Heart left ventricle (tissue), 16 donors: ENCODE data around the gene ZGLP1. TPM values are rescaled to one million over a fixed set of nuclear protein-coding genes. Genes with fewer than 3 reads are reported as not detected.

Source experiments
- ATAC-seq, 4 donors: fragments of 200-7000 bp; cut with Tn5 transposase; one replicate each; pipeline ENCODE4 v1.9.1; 2020 to 2022; ENCODE audit warnings: moderate library complexity in 4 of 4, mild to moderate bottlenecking in 3 of 4, moderate number of reproducible peaks in 1 of 4
- DNase-seq, 5 donors: peaks; one replicate each; pipeline ENCODE4 v3.0.0-alpha.2; 2020
- H3K27ac ChIP-seq, 12 donors: fragments of 200-600 bp; sonication (generic) in 4 of 12; one replicate each; pipeline versions ENCODE4 v1.5.0 to v1.8.0; 2016 to 2022; ENCODE audit warnings: mild to moderate bottlenecking in 2 of 12
- H3K27me3 ChIP-seq, 9 donors: fragments of 200-600 bp; sonication (generic) in 2 of 9; one replicate each; pipeline versions ENCODE4 v1.5.1 to v1.8.0; 2016 to 2022; ENCODE audit warnings: mild to moderate bottlenecking in 3 of 9
- H3K36me3 ChIP-seq, 9 donors: fragments of 200-600 bp; sonication (generic) in 2 of 9; one replicate each; pipeline versions ENCODE4 v1.5.0 to v1.8.0; 2018 to 2022; ENCODE audit warnings: mild to moderate bottlenecking in 2 of 9
- H3K4me1 ChIP-seq, 12 donors: fragments of 200-600 bp; sonication (generic) in 4 of 12; one replicate each; pipeline versions ENCODE4 v1.5.0 to v1.8.0; 2016 to 2022; ENCODE audit warnings: mild to moderate bottlenecking in 3 of 12
- H3K4me3 ChIP-seq, 12 donors: fragments of 200-600 bp; sonication (generic) in 4 of 12; one replicate each; pipeline versions ENCODE4 v1.5.0 to v1.8.0; 2017 to 2022; ENCODE audit warnings: mild to moderate bottlenecking in 9 of 12, moderate library complexity in 4 of 12
- H3K9me3 ChIP-seq, 12 donors: fragments of 200-600 bp; sonication (generic) in 4 of 12; one replicate each; pipeline versions ENCODE4 v1.5.0 to v1.8.0; 2016 to 2022; ENCODE audit warnings: mild to moderate bottlenecking in 1 of 12
- POLR2A ChIP-seq, 2 donors: fragments of 450-650 bp; IDR thresholded peaks; one replicate each; pipeline ENCODE4 v1.6.1; 2017; ENCODE audit warnings: antibody characterized with exemption in 2 of 2, mild to moderate bottlenecking in 2 of 2, moderate library complexity in 2 of 2
- WGBS, 4 donors: extraction: QIAGEN DNeasy Blood & Tissue Kit in 2 of 4; methylation state at CpG; one replicate each; pipeline versions ENCODE4 v1.1.5 to v1.1.7; 2013 to 2018; 5-methylcytosine and 5-hydroxymethylcytosine counted together
- intact Hi-C, 10 donors: fragments of 100-400 bp; cut with DNase I; formaldehyde crosslinking; loops; one replicate each; pipeline versions ENCODE4 v1.11.1 to v1.14.2; 2022
- polyA plus RNA-seq, 2 donors: library from polyadenylated mRNA; stranded (reverse); fragments of 200-250 nt; gene quantifications; one replicate each; pipeline ENCODE4 v1.2.3, GENCODE V29; 2013
- total RNA-seq, 9 donors: library from RNA; depleted of rRNA in 2 of 9; stranded (reverse); fragments of >200 nt in 2 of 9; fragmentation: NEBNext Ultra II Directional in 3 of 9; extraction: Animal tissue kit (Norgen Biotek cat#: 25700) in 3 of 9; gene quantifications; one replicate each; pipeline versions ENCODE4 v1.1.0 to v1.2.4, GENCODE V29; 2016 to 2023
- TF ChIP-seq, protein P1 (sequence below), 12 donors: fragments of 200-600 bp; sonication (generic) in 4 of 12; IDR thresholded peaks; one replicate each; pipeline versions ENCODE4 v1.5.0 to v1.8.0; 2018 to 2022; ENCODE audit warnings: antibody characterized with exemption in 12 of 12, mild to moderate bottlenecking in 5 of 12
- donor health status: ischemic (EF 13 %, LVEDD 7.1; RV severe dilation, severe dysfunction).
- donor health status: healthy with polysubstance abuse.
- donor health status: DM: no; HTN: yes; CAD: no.
- donor health status: DM: no; HTN: no; CAD: no.
- donor health status: ischemic (EF 25% LVEDD 6.9; RV normal size, moderate dysfunction).
- donor health status: ischemic (EF 25% LVEDD 5.7; RV mildly dilated, moderate dysfunction).
- donor health status: healthy.
- donor health status: DM: yes; HTN: yes; CAD: no.
- donor health status: ischemic (EF 35%, LVEDD 5.7; RV mildly dilated, moderate dysfunction).
- donor health status: nonischemic (EF 11% LVEDD 7.7; RV severe dilation, severe dysfunction).
- donor health status: DM: yes; HTN: yes; CAD: no.
- donor health status: PGD.
- donor health status: ischemic (EF 29% LVEDD 5.4; RV normal size, mild dysfunction).
- donor health status: nonischemic (EF 23%, LVEDD 6.1; RV moderate dilation, normal function).

ZGLP1 gene
- total and polyA plus RNA-seq, 11 donors: 0.16 to 2.2 (median 1.1) TPM

DNA sequence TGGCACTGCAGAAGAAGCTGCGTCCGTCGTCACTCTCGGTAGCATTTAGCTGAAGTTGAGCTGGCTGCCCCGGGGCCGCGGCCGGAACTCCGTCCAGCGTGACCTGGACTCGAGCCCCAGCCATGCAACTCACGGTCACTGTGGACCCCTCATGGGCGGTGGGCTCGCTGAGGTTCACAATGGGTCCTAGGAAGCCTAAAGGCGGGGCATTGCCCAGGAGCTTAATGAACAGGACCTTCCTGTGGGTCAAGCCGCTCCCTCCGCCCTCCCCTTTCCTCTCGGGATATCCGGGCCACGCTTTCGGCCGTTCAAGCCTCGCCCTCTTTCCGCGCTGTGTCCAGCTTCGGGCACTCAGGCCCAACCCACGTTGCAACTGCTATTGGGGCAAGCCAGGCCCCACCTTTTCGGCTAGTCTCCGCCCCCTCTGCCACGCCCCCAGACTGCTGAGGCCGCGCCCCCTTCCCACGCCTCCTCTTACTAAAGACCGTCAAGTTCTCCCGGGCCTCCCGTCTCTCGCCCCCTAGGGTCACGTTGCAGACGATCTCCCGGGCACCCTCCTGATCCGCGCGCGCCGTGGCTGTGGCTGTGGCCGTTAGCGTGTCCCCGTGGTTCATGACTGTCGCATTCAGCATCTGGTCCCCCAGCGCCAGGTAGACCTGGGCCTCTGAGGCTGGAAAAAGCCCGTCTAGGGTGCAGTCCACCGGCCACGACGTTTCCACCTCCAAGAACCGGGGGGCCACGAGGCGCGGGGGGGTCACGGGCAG, 25.2 kb upstream of the ZGLP1 start:
- TF ChIP-seq, protein P1, sequence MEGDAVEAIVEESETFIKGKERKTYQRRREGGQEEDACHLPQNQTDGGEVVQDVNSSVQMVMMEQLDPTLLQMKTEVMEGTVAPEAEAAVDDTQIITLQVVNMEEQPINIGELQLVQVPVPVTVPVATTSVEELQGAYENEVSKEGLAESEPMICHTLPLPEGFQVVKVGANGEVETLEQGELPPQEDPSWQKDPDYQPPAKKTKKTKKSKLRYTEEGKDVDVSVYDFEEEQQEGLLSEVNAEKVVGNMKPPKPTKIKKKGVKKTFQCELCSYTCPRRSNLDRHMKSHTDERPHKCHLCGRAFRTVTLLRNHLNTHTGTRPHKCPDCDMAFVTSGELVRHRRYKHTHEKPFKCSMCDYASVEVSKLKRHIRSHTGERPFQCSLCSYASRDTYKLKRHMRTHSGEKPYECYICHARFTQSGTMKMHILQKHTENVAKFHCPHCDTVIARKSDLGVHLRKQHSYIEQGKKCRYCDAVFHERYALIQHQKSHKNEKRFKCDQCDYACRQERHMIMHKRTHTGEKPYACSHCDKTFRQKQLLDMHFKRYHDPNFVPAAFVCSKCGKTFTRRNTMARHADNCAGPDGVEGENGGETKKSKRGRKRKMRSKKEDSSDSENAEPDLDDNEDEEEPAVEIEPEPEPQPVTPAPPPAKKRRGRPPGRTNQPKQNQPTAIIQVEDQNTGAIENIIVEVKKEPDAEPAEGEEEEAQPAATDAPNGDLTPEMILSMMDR (IDR thresholded peaks at IDR 0.05): peak in 3 of 12 donors; percentile 8 to 18 (median 18)
- TF ChIP-seq POLR2A (IDR thresholded peaks at IDR 0.05): peak in 1 of 2 donors; percentile 74
- WGBS, 4 donors: 2 to 14% (median 9%) methylated on average over 31 to 59 of the region's 59 CpGs
- DNase-seq: peak; percentile 94 to 97 (median 96)
- Histone ChIP-seq H3K4me1 (peaks cover 0 to 47% (median 24%) of the 10 kb centered on the region in 12 donors), H3K9me3 (no peaks in the 10 kb centered on the region), H3K36me3 (peaks cover 0 to 14% (median 8%) of the 10 kb centered on the region in 9 donors), H3K27me3 (no peaks in the 10 kb centered on the region), H3K4me3 (peak overlapping the region; percentile 50 to 90 (median 71)), H3K27ac (peak overlapping the region; percentile 31 to 94 (median 86))
- ATAC-seq: peak; percentile 86 to 92 (median 88)
- intact Hi-C loops: loop anchor here in 5 of 10 donors (1.0 to 10.0 kb wide), 6 partner anchors 46 to 64 kb away; partner anchors contain the start of genes TYK2 (in 5 of the 5), ICAM1 (in 2 of the 5), ICAM4 (in 1 of the 5) and ICAM5 (in 1 of the 5)

DNA sequence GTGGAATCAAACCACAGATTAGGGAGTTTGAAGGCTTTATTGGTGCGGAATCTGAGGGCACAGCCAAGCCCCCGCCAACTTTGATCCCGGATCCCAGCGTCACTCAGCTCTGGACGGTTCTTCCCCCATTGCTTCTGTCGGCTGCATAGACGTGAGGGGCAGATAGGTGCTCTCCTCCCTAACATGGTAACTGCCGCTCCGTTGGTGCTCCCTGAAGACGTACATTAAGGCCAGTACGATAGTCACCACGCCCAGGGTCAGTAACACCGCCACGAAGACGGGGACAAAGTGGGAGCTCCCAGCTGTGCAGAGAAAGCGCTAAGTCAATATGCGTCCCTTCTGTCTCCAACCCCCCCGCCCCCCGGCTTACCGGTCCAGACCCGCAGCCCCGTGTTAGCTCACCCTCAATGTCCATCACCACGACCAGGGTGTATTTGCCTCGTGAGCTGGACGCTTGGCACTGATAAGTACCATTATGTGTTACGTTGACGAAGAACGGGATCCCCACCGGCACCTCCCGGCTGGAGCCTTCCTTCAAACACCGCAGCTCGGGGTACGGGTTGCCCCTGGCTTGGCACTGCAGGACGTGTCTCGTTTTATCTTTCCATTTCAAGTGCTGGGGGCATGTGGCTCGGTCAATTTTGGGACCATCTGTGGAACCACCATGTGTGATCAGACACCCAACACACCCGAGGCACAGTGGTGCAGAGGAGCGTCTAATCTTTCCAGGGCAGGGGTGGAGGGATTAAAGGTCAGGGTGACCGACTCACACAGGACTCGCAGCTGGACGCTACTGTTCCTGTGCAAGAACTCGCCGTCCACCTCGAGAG, 24.4 kb upstream of the ZGLP1 start:
- no peak for DNase-seq
- peak in 1 of 4 donors; percentile 0 for ATAC-seq

DNA sequence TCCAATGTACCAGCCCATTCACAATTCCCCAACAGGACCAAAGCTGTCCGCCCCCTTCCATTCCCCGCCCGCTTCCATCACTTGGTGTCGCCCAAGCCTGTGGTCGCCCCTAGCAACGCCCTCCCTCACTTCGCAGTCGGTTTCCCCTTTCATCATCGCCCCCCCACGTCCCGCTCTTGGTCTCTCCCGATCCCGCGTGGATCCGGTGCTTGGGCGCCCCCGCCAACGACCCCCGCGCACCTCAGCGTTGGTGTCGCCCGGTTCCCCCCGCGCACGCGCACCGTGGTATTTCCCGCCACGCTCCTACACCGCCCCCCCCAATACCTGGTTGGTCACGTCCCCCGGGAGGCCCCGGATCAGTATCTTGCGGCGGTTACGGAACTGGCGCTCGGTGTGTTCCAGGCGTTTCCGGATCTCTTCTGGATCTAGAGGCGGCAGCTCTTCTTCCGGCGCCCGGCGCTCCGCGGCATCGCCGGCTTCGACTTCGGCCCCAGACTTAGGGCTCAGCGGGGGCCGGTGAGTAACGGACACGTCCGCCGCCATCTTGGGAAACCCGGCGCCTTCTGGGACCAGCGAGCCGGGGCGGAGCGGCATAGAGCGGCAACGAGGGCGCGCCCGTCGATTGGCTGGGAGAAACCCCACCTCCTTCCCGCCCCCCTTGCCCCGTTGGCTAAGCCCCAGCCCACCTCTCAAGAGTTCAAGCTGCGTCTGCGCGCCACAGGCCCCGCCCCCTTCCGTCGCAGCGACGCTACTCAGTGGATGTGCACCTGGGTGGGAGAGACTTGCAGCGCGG, 23.5 kb upstream of the ZGLP1 start, which contains the start of gene RAVER1:
Gene RAVER1 (minus strand): TSS at position 565 of the 793 bp plus-strand sequence. CDS start 22 bp downstream, at position 543.
- no peaks in the 10 kb centered on the region for H3K9me3 ChIP-seq
- H3K36me3 ChIP-seq: peaks cover 0 to 30% (median 24%) of the 10 kb centered on the region in 9 donors
- H3K27ac ChIP-seq: peak within 1 kb of the TSS; percentile 26 to 94 (median 90)
- TF ChIP-seq, protein P1 (IDR thresholded peaks at IDR 0.05): peak in 1 of 12 donors; percentile 12
- peak in 1 of 2 donors; percentile 81 for TF ChIP-seq POLR2A (IDR thresholded peaks at IDR 0.05)
- WGBS, 4 donors: 0 to 1% (median 1%) methylated on average over 25 to 82 of the region's 82 CpGs
- no peaks in the 10 kb centered on the region for H3K27me3 ChIP-seq
- H3K4me3 ChIP-seq: peak within 1 kb of the TSS; percentile 50 to 90 (median 71)
- intact Hi-C loops: loop anchor here in 6 of 10 donors (1.0 to 10.0 kb wide), 6 partner anchors 16 to 63 kb away; partner anchors contain the start of genes TYK2 (in 3 of the 6), ICAM1 (in 2 of the 6), FDX2 (in 1 of the 6) and ICAM4 (in 1 of the 6)
- DNase-seq (peak; percentile 98 to 99 (median 99)), ATAC-seq (peak; percentile 93 to 95 (median 94))
- H3K4me1 ChIP-seq: peaks cover 0 to 36% (median 24%) of the 10 kb centered on the region in 12 donors

More for the DNA sequence above, 24.4 kb upstream of the ZGLP1 start:
- Histone ChIP-seq H3K4me1 (peaks cover 0 to 39% (median 24%) of the 10 kb centered on the region in 12 donors), H3K9me3 (no peaks in the 10 kb centered on the region), H3K4me3 (peak overlapping the region; percentile 50 to 90 (median 71)), H3K27ac (peak overlapping the region; percentile 31 to 94 (median 88)), H3K36me3 (peaks cover 0 to 22% (median 16%) of the 10 kb centered on the region in 9 donors), H3K27me3 (no peaks in the 10 kb centered on the region)
- TF ChIP-seq POLR2A (IDR thresholded peaks at IDR 0.05): no peak
- TF ChIP-seq, protein P1 (IDR thresholded peaks at IDR 0.05): no peak
- 2 to 16% (median 10%) methylated on average over 27 to 44 of the region's 44 CpGs for WGBS, 4 donors
- intact Hi-C loops: loop anchor here in 6 of 10 donors (1.0 to 10.0 kb wide), 7 partner anchors 17 to 64 kb away; partner anchors contain the start of genes TYK2 (in 5 of the 6), ICAM1 (in 2 of the 6), FDX2 (in 1 of the 6) and ICAM4 (in 1 of the 6)
